Neutrophil (primary cell): ENCODE results near the gene TAOK3.
A peak's percentile ranks its signal among the peaks of the same experiment; 100 is the strongest.

Experiments used
- H3K27ac ChIP-seq: fragments of 200-600 bp; sonication (generic); 2 replicates; pipeline ENCODE4 v1.5.1; 2016; ENCODE audit warnings: mild to moderate bottlenecking, moderate library complexity
- H3K27me3 ChIP-seq: fragments of 200-600 bp; sonication (generic); 2 replicates; pipeline ENCODE4 v1.6.0; 2016; ENCODE audit warnings: mild to moderate bottlenecking
- H3K36me3 ChIP-seq: fragments of 200-600 bp; sonication (generic); 2 replicates; pipeline ENCODE4 v1.5.1; 2017
- H3K4me1 ChIP-seq, 2 experiments: fragments of 200-600 bp in 1 of 2; sonication (generic) in 1 of 2; 1 replicate in 1 of 2; 2 replicates in 1 of 2; pipeline versions ENCODE4 v1.5.1 to v1.6.1; 2013 to 2016; ENCODE audit warnings: low read depth in 1 of 2, low read length in 1 of 2, mild to moderate bottlenecking in 1 of 2, moderate library complexity in 1 of 2; ENCODE audit not compliant: control insufficient read depth in 1 of 2, insufficient read depth in 1 of 2
- H3K4me3 ChIP-seq, 2 experiments: fragments of 200-600 bp in 1 of 2; sonication (generic) in 1 of 2; 1 replicate in 1 of 2; 2 replicates in 1 of 2; pipeline ENCODE4 v1.5.1; 2013 to 2016; ENCODE audit warnings: low read depth in 1 of 2, low read length in 1 of 2, mild to moderate bottlenecking in 1 of 2, moderate library complexity in 1 of 2
- H3K9me3 ChIP-seq: fragments of 200-600 bp; sonication (generic); 2 replicates; pipeline ENCODE4 v1.5.1; 2016
- CTCF ChIP-seq: fragments of 200-600 bp; sonication (generic); IDR thresholded peaks from 2 replicates; pipeline ENCODE4 v1.5.1; 2016; ENCODE audit warnings: antibody characterized with exemption

The TAOK3 gene

DNA sequence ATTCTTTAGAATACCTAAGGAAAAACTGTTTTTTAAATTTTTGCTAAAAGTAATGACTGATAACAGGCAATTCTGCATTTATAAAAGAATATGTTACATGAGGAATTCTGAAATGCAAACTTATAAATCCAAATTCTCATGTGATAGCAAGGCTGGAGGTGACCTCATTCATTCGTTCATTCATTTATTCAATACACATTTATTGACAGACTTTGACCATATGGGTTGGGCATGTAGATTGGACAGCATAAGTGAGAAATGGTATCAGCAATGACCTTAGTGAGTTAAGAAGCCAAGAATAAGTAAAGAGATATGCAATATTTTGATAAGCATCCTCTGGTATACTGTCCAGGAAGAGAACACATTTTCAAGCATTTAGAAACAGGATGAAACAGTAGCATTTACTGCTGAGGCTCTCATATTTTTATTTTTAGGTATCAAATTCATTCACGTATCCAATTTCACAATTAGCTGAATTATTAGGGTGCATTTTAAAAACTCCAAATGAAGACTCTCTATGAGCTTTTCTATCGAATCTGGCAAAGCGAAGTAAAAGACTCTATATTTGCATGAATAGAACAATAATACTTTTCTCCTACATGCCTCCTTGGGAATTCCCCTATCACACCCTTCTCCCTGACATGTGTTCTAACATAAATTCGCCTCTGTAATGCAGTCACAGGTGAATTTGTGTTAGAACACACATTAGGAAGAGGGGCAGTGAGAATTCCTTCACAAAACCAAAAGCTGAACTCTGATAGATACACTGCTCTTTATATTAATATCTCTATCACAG is 186.9 kb downstream of the TAOK3 start:
- no peak overlapping the region for H3K27ac ChIP-seq
- H3K36me3 ChIP-seq, result peaks cover 38% of the 10 kb centered on the region
- no peak for TF ChIP-seq CTCF
- H3K9me3 ChIP-seq, result no peaks in the 10 kb centered on the region
- no peak overlapping the region for H3K4me3 ChIP-seq
- no peaks in the 10 kb centered on the region for H3K27me3 ChIP-seq
- no peaks in the 10 kb centered on the region for H3K4me1 ChIP-seq

GRCh38 chr12:118183711-118184110 is 189.0 kb downstream of the TAOK3 start:
- Histone ChIP-seq H3K4me3 (no peak overlapping the region), H3K4me1 (no peaks in the 10 kb centered on the region), H3K9me3 (no peaks in the 10 kb centered on the region), H3K27me3 (no peaks in the 10 kb centered on the region), H3K36me3 (peaks cover 46% of the 10 kb centered on the region), H3K27ac (no peak overlapping the region)
- TF ChIP-seq CTCF, result no peak

- H3K27ac ChIP-seq, result peak overlapping the region; percentile 25
- H3K27me3 ChIP-seq, result no peaks in the 10 kb centered on the region
- no peak overlapping the region for H3K4me3 ChIP-seq
- H3K4me1 ChIP-seq, result no peaks in the 10 kb centered on the region
- no peaks in the 10 kb centered on the region for H3K9me3 ChIP-seq
- no peak for TF ChIP-seq CTCF
- H3K36me3 ChIP-seq, result peaks cover 47% of the 10 kb centered on the region
Observed at GRCh38 chr12:118183155-118183554, 189.6 kb downstream of the TAOK3 start.

GRCh38 chr12:118175823-118176447 is 196.8 kb downstream of the TAOK3 start:
- peak overlapping the region in 1 of 2 experiments; percentile 1 for H3K4me3 ChIP-seq
- H3K4me1 ChIP-seq, result peaks cover 5 to 9% of the 10 kb centered on the region in 2 experiments
- peak overlapping the region; percentile 66 for H3K27ac ChIP-seq
- H3K36me3 ChIP-seq, result peaks cover 84% of the 10 kb centered on the region
- TF ChIP-seq CTCF, result no peak
- H3K9me3 ChIP-seq, result no peaks in the 10 kb centered on the region
- no peaks in the 10 kb centered on the region for H3K27me3 ChIP-seq

DNA sequence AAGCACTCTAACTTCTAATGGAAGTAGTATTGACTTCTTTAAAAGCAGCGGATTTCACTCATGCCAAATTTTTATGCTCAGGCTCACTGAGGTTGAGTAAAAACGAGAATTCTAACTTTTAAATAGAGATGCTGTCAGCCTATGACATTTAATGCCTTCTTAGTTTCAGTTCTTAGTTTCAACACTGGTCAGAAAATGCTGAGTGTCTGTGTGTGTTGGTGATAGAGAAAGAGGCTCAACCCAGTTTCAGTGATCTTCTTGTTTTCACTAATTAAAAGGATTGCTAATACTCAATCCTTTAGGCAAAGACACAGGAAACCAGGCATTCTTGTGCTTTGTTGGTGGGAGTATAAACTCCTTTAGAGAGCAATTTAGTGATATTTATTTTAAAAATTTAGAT is 205.8 kb downstream of the TAOK3 start:
- Histone ChIP-seq H3K4me3 (no peak overlapping the region), H3K36me3 (peaks cover 77% of the 10 kb centered on the region)

More for the DNA sequence above, 205.8 kb downstream of the TAOK3 start:
- Histone ChIP-seq H3K4me1 (no peaks in the 10 kb centered on the region), H3K9me3 (no peaks in the 10 kb centered on the region), H3K27me3 (no peaks in the 10 kb centered on the region), H3K27ac (no peak overlapping the region)
- no peak for TF ChIP-seq CTCF
